Globus pallidus (tissue), 1 donor: ENCODE data around the gene INHBE.
A peak's percentile ranks its signal among the peaks of the same experiment; 100 is the strongest.
"Not testable (repeated sequence)": the region's sequence is repeated elsewhere in the genome, so short reads cannot be mapped to it uniquely, and the experiment has no call there.

Experiments used
- DNase-seq: peaks from one replicate; pipeline ENCODE4 v3.0.0-alpha.2; 2015; ENCODE audit warnings: low spot score

INHBE gene, protein sequence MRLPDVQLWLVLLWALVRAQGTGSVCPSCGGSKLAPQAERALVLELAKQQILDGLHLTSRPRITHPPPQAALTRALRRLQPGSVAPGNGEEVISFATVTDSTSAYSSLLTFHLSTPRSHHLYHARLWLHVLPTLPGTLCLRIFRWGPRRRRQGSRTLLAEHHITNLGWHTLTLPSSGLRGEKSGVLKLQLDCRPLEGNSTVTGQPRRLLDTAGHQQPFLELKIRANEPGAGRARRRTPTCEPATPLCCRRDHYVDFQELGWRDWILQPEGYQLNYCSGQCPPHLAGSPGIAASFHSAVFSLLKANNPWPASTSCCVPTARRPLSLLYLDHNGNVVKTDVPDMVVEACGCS

DNA sequence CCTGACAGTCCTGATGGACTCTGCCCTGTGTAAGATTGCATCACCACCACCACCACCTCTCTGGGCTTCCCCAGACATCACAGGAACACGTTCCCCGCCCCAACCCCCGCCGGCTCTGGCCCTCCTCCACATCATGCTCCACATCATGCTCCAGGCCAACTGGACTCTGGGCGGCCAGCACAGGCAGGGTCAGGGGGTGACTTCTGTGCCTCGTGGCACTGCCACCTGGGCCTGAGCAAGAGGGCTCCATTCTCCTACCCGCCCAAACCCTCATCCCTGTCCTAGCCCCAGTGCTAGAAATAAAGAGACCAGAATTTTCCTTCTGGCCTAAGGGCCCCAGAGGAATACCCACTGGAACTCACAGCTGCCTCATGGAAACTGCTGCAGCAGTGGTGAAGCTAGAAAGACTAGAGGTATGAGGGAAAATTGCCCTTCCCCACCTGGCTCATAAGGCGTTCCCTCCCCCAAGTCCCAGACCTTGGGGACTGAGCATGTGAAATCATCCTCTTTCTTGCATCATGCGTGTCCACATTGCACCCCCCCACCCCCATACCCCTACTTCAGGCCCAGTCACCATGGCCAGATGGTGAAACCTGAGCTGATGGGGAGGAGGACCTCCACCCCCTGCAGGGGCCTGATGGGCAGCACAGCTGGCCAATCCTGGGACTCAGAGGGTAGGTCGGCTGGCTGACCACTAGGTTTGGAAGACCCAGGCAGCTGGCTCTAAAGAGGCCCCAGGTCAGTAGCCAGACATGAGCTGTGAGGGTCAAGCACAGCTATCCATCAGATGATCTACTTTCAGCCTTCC, at the start of gene INHBE:
Gene INHBE, plus strand, starts transcription at position 742 of the 808 bp plus-strand sequence. CDS start 230 bp downstream, outside the sequence.
- no peak for DNase-seq

DNA sequence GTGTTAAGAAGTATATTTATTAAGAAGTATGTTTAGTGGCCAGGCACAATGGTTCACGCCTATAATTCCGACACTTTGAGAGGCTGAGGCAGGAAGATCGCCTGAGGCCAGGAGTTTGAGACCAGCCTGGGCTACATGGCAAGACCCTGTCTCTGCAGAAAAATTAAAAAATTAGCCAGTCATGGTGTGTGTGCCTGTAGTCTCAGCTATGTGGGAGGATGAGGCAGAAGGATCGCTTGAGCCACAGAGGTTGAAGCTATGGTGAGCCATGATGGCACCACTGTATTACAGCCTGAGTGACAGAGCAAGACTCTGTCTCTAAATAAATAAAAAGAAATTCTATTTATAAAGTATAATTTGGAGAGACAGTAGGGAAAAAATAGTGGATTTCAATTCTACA, 44.6 kb upstream of the INHBE start:
- DNase-seq = no peak

DNA sequence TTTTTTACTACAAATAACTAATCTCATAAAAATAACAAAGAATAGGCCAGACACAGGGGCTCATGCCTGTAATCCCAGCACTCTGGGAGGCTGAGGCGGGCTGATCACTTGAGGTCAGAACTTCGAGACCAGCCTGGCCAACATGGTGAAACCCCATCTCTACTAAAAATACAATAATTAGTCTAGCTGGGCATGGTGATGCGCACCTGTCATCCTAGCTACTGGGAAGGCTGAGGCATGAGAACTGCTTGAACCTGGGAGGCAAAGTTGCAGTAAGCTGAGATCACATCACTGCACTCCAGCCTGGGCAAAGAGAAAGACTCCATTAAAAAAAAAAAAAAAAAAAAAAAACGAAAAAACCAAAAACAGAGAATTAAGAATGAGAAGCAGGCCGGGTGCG, 40.9 kb upstream of the INHBE start:
- DNase-seq = not testable (repeated sequence)

DNA sequence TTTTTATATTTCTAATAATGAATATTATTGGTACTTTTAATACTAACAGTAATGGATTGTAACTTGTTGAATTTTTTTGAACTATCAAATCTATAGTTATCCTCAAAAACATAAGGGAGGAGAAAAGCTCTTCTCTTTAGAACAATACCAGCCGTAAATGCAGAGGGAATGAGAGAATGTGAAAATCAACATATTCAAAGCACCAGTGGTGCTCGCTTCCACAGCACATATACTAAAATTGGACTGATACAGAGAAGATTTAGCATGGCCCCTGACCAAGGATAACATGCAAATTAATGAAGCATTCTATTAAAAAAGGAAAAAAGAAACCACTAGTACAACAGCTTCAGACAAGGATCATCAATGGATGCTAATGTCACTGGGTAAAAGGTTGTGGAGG, 40.0 kb upstream of the INHBE start:
- no peak for DNase-seq

DNA sequence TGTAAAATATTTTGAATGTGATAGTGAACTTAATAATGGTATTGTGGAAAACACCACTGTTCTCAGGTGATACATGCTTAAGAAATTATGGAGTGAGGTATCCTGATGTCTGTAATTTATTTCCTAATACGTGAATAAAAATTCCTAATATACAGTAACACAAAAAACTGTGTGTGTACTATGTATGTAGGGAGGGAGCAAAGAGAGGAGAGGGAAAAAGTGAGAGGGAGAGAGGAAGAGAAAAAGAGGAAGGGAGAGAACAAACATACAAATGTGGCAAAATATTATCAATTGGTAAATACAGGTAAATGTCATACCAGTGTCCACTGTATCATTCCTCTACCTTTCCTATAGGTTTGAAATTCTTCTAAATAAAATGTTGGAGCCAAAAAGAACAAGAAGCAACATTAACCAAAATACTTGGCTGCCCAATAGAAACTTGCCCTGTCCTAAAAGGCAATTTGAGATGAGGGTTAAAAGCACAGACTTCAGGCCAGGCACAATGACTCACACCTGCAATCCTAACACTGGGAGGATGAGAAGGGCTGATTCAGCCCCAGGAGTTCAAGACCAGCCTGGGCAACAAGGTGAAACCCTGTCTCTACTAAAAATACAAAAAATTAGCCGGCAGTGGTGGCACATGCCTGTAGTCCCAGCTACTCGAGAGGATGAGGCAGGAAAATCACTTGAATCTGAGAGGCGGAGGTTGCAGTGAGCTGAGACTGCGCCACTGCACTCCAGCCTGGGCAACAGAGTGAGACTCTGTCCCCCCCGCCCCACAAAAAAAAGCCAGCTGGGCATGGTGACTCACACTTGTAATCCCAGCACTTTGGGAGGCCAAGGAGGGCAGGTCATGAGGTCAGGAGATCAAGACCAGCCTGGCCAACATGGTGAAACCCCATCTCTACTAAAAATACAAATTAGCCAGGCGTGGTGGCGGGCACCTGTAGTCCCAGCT, 38.8 kb upstream of the INHBE start:
- DNase-seq = no peak

DNA sequence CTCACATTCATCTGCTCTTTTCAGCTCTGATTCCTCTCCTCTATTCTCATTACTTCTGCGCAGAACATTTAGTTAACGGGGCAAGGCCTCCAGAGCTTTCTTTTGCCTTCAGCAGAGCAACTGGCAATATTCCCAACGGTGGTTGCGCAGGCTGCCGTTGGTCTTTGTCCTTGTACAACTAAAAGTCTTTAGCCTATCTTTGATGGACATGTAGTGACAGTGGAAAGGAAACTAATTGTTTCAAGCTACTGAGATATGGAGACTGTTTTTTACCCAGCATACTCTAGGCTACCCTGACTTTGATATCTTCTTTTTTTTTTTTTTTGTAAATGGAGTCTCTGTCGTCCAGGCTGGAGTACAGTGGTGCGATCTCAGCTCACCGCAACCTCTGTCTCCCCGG, 36.9 kb upstream of the INHBE start:
- peak; percentile 11 for DNase-seq

DNA sequence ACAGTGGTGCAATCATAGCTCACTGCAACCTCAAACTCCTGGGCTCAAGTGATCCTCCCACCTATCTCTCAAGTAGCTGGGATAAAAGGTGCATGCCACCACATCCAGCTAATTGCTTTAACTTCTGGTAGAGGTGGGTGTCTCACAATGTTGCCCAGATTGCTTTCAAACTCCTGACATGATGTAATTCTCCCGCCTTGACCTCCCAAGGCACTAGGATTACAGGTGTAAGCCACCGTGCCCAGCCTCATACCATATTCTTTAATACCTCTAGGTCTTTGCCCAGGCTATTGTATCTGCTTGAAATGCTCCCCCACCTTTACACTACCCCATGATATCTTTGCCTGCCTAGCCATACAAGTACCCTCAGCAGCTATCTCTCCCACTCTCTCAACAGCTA, 35.6 kb upstream of the INHBE start:
- no peak for DNase-seq

DNA sequence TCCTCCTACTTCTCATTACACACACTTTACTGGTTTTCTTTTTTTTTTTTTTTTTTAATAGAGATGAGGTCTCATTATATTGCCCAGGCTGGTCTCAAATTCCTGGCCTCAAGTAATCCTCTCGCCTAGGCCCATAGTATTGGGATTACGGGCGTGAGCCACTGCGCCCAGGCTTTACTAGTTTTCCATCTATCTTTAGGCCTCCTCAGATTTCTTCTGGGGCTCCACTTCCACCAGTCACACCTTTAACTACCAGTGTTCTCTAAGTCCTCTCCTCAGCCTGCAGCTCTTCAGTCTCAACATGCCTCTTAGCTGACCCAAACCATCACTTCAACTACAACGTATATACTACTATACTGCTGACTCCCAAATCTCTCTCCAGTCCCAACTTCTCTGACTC, 34.6 kb upstream of the INHBE start:
- no peak for DNase-seq

DNA sequence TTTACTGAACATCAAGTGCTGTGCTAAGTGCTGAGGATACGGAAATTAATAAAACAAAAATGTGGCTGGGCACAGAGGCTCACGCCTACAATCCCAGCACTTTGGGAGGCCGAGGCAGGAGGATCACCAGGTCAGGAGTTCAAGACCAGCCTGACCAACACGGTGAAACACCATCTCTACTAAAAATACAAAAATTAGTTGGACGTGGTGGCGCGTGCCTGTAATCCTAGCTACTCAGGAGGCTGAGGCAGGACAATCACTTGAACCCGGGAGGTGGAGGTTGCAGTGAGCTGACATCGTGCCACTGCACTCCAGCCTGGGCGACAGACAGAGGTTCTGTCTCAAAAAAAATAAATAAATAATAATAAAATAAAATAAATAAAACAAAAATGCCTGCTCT, 28.2 kb upstream of the INHBE start:
- not testable (repeated sequence) for DNase-seq

DNA sequence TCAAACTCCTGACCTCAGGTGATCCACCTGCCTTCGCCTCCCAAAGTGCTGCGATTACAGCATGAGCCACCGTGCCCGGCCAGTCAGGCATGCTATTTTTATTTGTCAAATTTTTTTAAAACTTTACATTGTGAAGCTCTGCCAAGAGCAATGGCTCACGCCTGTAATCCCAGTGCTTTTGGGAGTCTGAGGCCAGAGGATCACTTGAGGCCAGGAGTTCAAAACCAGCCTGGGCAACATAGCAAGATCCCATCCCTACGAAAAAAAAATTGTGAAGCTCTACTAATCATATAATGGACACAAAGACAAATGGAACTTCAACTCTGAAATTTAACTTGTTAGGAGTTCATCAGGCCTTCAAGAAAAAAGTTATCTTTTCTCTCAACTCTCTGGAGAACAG, 26.1 kb upstream of the INHBE start:
- DNase-seq = no peak

DNA sequence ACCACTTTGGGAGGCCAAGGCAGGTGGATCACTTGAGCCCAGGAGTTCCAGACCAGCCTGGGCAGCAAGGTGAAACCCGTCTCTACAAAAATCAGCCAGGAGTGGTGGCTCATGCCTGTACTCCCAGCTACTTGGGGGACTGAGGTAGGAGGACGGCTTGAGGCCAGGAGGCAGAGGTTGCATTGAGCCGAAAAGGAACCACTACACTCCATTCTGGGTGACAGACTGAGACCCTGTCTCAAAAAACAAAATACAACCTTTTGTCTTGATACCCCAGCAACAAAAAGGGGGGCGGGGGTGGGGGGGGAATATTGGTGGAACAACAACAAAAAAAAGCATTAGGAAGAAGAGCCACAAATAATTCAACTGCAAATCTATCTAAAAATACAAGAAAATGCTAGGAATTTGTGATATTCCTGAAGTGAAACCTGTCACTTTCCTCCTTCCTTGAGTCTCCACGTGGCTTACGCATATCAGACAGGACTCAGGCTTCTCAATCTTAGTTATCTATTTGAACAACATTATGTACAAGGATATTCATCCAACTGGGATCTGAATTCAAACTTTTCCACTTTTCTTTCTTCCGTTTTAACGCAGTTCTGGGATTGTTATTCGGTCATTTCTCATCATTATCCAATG, 25.5 kb upstream of the INHBE start:
- no peak for DNase-seq

DNA sequence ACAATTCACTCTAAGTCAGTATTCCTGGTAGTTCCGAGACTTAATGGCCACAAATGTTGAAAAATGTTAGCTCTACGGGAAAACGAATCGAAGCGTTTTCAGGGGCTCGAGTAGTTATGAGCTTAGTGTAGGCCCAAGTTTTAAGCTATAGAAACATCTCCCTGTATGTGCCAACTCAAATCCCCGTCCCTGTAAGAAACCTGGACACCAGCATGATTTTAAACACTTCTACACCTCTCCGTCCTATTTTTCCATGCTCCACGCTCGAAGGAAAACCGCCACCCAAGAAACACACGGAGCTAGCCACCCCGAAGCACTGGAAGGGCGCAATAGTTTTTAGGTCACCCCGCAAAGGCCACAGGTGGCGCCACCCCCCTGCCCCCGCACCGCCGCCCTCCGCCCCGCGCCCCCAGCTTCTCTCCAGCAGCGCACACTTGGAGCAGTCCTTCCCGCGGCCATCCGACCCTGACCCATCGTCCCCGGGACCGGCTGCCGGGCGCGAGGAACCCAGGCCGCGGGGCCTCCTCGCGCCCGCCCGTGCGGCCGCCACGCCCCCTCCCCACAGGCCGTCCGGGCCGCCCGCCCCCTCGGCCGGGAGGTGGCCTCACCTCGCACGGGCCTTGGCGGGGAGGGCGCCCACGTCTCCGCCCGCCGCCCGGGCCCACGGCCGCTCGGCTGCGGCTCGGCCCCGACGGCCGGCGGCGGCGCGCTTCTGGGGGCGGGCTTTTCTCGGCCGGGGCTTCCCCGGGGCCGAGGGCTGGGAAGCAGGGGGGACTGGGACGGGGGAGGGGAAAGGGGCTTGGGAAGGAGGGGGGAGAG, 24.8 kb upstream of the INHBE start:
- peak; percentile 22 for DNase-seq

DNA sequence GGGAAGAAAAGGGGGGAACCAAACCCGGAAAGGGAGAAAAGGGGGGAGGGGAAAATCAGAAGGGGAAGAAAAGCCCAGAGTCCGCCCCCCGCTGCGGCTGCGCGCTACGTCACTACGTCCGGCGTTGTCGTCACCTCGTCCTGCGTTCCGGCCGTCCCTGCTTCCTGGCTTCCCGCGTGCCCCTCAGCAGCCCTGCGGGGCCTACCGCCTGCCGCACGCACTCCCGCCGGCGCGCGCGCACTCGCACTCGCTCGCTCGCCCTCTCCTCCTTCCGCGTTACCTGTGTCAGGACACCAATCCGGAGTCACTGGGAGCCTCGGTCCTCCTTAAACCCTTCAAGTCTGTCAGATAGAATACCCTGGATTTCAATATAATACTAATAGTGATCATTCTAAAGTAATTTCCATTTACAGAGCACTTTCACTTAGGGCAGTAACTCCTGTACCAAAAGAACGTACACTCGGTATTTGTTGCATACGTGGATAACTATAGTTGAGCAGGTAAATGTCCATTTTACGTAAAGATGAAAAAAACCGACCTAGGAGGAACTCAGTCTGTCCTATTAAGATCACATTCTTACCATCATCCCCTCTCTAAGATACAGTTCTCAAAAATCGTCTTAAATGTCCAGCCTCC, 24.1 kb upstream of the INHBE start, which contains the start of gene R3HDM2:
Gene R3HDM2, minus strand, starts transcription at position 113 of the 636 bp plus-strand sequence. CDS start 120,615 bp downstream, outside the sequence.
- peak; percentile 93 for DNase-seq

DNA sequence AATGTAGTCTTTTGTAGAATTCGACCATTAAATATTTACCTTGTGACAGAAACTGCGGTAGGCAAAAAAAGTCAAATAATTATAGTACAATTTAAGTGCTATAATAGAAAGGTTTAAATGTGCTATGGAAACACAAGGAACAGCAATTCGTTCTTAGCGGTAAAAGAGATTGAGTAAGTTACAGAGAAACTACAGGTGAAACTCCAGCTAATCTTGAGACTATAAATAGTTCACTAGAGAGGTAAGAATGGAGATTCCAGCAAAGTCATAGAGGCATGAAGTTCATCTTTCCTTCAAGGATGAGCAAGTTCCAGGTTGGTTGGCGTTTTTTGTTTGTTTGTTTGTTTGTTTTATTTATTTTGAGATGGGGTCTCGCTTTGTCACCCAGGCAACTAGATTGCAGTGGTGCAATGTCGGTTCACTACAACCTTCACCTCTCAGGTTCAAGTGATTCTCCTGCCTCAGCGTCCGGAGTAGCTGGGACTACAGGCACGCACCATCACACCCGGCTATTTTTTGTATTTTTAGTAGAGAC, 23.4 kb upstream of the INHBE start:
- no peak for DNase-seq

DNA sequence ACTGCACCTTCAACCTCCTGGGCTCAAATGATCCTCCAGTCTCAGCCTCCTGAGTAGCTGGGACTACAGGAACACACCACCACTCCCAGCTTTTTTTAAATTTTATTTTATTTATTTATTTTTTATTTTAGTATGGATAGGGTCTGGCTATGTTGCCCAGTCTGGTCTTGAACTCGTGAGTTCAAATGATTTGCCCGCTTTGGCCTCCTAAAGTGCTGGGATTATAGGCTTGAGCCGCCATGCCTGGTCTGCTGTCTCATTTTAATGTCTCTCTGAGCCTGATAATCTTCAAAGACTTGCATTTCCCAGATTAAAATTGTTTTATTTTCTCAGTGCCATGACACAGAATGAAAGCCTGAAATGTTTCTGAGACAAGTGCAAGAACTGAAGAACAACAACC, 21.7 kb upstream of the INHBE start:
- no peak for DNase-seq

DNA sequence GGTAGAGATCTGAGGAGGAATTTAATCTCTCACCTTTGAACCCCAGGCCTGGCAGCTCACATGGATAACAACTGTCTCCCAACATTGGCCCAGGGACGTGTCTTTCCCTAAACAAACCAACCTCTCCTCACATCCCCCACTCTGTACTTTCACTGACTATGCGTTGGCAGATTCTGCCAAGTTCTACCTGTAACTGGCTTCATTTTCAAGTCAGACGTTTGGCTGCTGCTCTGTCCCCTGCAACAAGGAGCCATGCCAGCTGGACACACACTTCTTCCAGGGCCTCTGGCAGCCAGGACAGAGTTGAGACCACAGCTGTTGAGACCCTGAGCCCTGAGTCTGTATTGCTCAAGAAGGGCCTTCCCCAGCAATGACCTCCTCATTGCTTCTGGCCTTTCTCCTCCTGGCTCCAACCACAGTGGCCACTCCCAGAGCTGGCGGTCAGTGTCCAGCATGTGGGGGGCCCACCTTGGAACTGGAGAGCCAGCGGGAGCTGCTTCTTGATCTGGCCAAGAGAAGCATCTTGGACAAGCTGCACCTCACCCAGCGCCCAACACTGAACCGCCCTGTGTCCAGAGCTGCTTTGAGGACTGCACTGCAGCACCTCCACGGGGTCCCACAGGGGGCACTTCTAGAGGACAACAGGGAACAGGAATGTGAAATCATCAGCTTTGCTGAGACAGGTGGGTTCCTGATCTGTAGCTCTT, 20.4 kb upstream of the INHBE start, which contains the start of gene INHBC:
Gene INHBC, plus strand, starts transcription at position 268 of the 707 bp plus-strand sequence. Its CDS starts 103 bp downstream, at position 371.
- DNase-seq = no peak

DNA sequence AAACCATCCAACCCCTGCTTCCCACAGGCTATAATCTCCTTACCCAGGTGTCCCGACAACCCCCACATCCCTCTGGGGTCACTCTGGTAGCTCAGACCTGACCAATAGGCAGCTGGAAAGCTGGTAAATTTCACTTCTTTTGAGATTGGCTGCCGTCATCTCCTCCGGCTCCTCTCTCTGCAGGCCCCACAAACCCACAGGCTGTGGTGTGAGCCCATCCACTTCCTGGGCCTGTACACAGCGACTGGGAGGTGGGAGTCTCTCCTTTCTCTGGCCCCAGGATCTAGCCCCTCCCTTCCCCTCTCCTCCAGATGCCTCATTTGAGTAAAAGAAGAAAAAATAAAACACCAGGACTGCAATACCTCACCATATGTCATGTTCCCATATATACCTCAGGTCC, 19.8 kb upstream of the INHBE start:
- DNase-seq = no peak

DNA sequence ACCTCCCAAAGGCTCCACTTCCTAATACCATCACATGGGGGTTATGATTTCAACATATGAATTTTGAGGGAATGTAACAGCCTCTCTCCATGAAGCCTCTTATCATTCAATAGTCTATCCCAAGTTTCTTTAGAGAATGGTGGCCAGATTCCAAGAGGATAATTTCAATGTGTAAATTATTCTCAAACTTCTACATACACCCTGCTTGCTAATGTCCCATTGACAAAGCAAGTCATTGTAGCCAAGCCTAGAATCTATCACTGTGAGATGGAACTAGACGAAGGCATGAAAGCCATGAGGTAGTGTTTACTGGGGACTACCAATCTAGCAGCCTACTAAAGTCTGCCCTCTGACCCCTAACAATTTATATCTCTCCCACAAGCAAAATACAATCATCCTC, 16.7 kb upstream of the INHBE start:
- DNase-seq = no peak

DNA sequence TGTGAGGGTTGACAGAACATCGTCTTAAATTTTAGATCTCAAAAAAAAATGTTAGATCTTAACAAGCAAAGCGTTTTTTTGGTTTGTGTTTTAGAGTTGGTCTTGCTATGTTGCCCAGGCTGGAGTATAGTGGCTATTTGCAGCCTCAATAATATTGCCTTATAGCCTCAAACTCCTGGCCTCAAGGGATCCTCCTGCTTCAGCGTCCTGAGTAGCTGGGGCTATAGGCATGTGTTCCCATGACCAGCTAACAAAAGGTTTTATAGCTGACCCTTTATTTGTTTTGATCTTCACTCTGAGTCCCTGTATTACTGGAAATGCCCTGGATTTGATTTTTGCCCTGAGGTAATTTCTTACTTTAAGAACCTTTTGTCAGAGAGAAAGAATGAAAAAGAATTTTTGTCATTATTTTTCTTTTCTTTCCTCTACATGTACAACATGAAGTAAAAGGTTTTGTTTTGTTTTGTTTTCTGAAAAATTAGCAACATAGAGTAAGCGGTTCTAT, 15.3 kb upstream of the INHBE start:
- DNase-seq = no peak
